Measurements from ENCODE around the gene SCEL. TPM values are rescaled to one million over a fixed set of nuclear protein-coding genes. Genes with fewer than 3 reads are reported as not detected.

The SCEL gene
- total RNA-seq, 2 donors from 2014 or later: not detected

- no peak for DNase-seq (ENCODE audit: low spot score in 2 of 2)
Measured at GRCh38 chr13:77536358-77536757, 852 bp downstream of the SCEL start.

GRCh38 chr13:77537289-77537919, 1.9 kb downstream of the SCEL start:
- H3K36me3 Mint-ChIP-seq: no peaks in the 10 kb centered on the region
- H3K27ac Mint-ChIP-seq: no peak overlapping the region
- ATAC-seq: no peak
- DNase-seq (ENCODE audit: low spot score in 2 of 2): no peak
- no peaks in the 10 kb centered on the region for H3K9me3 Mint-ChIP-seq

More at GRCh38 chr13:77536358-77536757, 852 bp downstream of the SCEL start:
- Mint-ChIP-seq H3K9me3 (no peaks in the 10 kb centered on the region), H3K36me3 (no peaks in the 10 kb centered on the region), H3K27ac (no peak overlapping the region)
- no peak for ATAC-seq

DNA sequence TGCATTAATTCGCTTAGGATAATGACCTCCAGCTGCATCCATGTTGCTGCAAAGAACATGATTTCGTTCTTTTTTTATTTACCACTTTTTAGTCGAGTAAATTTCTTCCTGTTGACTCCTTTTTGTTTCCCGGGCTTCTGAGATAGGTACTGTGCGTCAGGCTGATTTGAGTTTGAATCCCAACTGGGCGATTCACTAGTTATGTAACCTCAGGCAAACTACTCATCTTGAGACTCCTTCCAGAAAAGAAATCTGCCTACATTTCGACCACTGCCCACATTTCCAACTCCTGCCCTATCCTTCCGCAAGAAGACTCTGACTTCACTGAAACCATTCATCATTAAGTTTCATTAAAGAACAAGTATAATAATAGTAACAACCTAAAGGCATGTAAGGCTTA, 8.2 kb downstream of the SCEL start:
- Mint-ChIP-seq H3K27ac (no peak overlapping the region), H3K9me3 (no peaks in the 10 kb centered on the region), H3K36me3 (no peaks in the 10 kb centered on the region)
- ATAC-seq (no peak), DNase-seq (ENCODE audit: low spot score in 2 of 2) (no peak)

DNA sequence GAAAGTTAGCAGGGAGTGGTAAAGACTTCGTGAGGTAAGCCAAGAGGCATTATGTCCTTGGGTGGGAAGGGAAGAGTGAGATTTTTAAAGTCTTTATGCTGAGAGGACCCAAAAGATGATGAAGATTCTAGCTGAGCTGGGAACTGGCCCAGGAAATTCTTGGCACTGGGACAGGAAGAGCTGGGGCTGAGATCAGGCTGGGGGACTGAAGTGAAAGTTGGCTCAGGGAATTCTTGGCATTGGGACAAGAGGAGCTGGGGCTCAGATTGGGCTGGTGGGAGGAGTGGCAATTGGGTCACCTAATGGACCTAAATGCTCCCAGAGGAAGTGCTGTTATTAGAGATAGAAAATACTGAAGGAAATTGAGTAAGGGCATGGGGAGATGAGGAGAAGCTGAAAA, 8.8 kb downstream of the SCEL start:
- DNase-seq (ENCODE audit: low spot score in 2 of 2) (no peak), ATAC-seq (no peak)
- no peaks in the 10 kb centered on the region for H3K36me3 Mint-ChIP-seq
- H3K9me3 Mint-ChIP-seq: no peaks in the 10 kb centered on the region
- no peak overlapping the region for H3K27ac Mint-ChIP-seq

- no peak for ATAC-seq
- Mint-ChIP-seq H3K36me3 (no peaks in the 10 kb centered on the region), H3K9me3 (no peaks in the 10 kb centered on the region), H3K27ac (no peak overlapping the region)
- DNase-seq (ENCODE audit: low spot score in 2 of 2): no peak
Measured at GRCh38 chr13:77544758-77545338, 9.3 kb downstream of the SCEL start.

DNA sequence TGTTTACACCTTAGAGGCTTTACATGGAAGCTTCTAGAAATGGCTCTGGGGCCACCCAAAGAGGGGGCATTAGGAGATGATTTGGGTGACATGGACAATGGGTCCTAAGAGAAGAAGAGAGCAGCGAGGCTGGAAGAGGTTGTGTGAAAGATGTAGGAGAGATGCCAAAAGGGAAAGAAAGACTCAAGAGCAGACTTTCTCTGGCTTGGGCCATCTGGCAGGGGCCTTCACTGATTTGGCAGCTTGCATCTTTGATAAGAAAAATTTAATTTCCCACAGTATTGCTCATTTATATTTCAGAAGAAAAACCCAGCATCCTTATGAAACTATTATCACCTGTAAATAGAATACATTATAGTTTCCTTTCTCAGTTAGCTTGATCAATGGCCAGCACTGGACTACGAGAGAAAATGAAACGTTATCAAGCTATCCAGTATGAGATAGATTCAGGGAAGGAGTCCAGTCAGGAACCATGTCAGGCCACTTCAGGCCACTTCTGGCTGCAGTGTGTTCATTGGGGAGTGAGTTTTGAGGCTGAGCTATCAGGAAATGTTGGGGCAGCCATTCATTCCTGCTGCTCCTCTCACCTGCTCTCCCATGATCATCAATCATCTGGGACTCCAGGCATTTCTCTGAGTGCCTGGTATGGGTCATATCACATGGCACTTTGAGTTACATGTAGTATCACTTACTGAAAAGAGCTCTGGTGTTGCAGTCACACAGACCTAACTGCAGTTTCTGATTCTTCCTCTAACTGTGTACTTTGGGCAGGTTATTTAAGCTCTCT, 10.3 kb downstream of the SCEL start:
- no peak overlapping the region for H3K27ac Mint-ChIP-seq
- no peak for DNase-seq (ENCODE audit: low spot score in 2 of 2)
- no peaks in the 10 kb centered on the region for H3K9me3 Mint-ChIP-seq
- no peak for ATAC-seq
- H3K36me3 Mint-ChIP-seq: no peaks in the 10 kb centered on the region

DNA sequence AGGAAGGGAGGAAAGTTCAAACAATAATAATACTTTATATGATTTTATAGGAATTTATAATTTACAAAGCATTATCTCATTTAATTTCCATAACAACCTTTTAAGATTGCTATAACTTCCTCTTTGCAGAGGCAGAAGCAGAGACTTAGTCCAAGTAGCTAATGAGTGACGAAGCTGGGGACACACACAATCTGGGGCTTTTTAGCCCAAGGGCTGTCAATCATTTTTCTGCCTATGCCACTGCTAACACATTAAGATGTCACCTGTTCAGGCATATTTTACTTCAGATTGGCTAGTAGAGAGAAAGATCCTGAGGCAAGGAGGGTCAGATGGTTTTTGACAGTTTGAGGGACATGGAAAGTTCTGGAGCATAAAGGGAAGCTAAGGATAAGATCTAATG, 12.6 kb downstream of the SCEL start:
- ATAC-seq: no peak
- no peaks in the 10 kb centered on the region for H3K36me3 Mint-ChIP-seq
- H3K9me3 Mint-ChIP-seq: no peaks in the 10 kb centered on the region
- no peak for DNase-seq (ENCODE audit: low spot score in 2 of 2)
- H3K27ac Mint-ChIP-seq: no peak overlapping the region

DNA sequence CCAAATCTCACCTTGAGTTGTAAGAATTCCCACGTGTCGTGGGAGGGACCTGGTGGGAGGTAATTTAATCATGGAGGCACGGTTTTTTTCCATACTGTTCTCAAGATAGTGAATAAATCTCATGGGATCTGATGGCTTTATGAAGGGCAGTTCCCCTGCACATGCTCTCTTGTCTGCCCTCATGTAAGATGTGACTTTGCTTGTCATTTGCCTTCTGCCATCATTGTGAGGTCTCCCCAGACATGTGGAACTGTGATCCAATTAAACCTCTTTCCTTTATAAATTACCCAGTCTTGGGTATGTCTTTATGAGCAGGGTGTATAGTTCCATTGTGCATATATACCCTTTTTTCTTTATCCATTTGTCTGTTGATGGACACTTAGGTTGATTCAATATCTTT, 13.1 kb downstream of the SCEL start:
- Mint-ChIP-seq H3K27ac (no peak overlapping the region), H3K36me3 (no peaks in the 10 kb centered on the region), H3K9me3 (no peaks in the 10 kb centered on the region)
- no peak for ATAC-seq
- DNase-seq (ENCODE audit: low spot score in 2 of 2): no peak

DNA sequence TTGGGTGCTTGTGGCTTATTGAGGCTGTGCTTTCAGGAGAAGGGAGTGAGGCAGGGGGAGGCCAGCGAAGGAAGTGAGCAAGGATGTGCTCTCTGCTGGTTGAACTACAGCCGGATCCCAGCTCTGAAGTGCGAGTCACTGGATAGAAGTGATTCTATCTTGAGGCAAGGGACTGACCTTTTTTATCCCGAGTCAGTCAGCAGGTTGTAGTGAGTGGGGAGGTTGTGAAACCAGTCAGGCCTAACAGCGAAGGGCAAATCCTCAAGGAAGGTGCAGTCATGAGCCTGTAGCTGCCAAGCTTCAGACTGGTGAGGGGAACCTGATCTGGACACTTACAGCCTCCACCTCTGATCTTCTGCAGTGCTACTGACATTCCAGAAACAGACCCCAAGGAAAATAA, 18.6 kb downstream of the SCEL start:
- no peak for DNase-seq (ENCODE audit: low spot score in 2 of 2)
- Mint-ChIP-seq H3K9me3 (no peaks in the 10 kb centered on the region), H3K27ac (no peak overlapping the region), H3K36me3 (no peaks in the 10 kb centered on the region)
- no peak for ATAC-seq

DNA sequence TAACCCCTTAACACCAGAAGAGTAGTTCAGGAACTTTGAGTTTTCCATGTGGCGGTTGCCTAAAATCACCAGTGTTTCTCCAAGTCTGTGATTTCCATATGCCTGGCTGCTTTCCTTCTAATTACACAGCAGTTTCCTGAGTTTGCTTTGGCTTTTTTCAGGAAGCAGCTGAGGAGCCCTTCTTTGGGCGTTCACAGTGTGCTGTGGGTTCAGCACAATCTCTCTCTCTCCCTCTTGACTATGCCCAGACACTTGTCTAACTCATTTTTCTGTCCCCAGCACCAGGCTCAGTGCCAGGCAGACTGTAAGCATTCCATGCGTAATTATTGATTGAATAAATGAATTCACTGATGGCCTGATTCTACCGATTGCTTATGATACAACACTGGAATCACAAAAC, 19.7 kb downstream of the SCEL start:
- ATAC-seq (no peak), DNase-seq (ENCODE audit: low spot score in 2 of 2) (no peak)
- Mint-ChIP-seq H3K9me3 (no peaks in the 10 kb centered on the region), H3K27ac (no peak overlapping the region), H3K36me3 (no peaks in the 10 kb centered on the region)

DNA sequence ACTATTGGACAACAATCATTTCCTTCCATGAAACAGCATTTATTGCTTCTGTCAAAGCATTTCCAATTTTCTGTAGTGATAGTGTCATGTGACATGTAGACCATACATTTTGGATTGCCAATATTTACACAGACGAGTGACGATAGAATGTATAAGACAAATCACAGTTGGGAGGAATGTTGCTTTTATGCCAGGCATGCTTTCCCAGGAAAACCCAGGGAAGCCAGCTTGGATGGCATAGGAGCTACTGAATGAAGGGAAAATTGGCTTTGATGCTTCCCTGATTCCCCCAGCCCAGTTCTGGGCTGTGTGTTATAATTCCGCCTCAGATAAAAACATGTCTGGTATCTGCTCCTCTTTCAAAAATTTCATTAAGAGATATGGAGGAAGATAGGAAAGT, 22.5 kb downstream of the SCEL start:
- DNase-seq (ENCODE audit: low spot score in 2 of 2) (no peak), ATAC-seq (no peak)
- no peaks in the 10 kb centered on the region for H3K9me3 Mint-ChIP-seq
- no peak overlapping the region for H3K27ac Mint-ChIP-seq
- no peaks in the 10 kb centered on the region for H3K36me3 Mint-ChIP-seq

GRCh38 chr13:77563111-77563510, 27.6 kb downstream of the SCEL start:
- Mint-ChIP-seq H3K9me3 (no peaks in the 10 kb centered on the region), H3K27ac (no peak overlapping the region), H3K36me3 (no peaks in the 10 kb centered on the region)
- DNase-seq (ENCODE audit: low spot score in 2 of 2) (no peak), ATAC-seq (no peak)

- H3K9me3 Mint-ChIP-seq: no peaks in the 10 kb centered on the region
- H3K36me3 Mint-ChIP-seq: no peaks in the 10 kb centered on the region
- peak in 1 of 2 donors; percentile 51 for ATAC-seq
- no peak overlapping the region for H3K27ac Mint-ChIP-seq
- no peak for DNase-seq (ENCODE audit: low spot score in 2 of 2)
Measured at GRCh38 chr13:77565635-77566034, 30.1 kb downstream of the SCEL start.

DNA sequence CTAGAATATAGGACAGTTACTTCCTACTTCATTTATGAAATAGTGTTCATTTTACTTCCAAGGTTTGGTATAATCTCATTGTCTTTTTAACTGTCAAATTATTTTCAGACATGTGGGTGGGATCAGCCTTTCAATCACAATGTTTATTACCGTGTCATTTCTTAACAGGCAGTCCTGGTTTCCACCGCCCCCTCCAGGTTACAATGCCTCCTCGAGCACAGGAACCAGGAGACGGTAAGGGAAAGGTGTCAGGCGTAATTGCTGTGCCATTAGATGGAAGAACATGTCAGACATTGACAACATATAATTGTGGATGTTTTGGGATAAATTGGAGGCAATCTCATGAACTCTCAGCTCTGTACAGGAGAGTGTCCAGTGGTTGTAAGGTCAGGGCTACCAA, 36.5 kb downstream of the SCEL start:
- no peaks in the 10 kb centered on the region for H3K36me3 Mint-ChIP-seq
- DNase-seq (ENCODE audit: low spot score in 2 of 2) (no peak), ATAC-seq (no peak)
- no peaks in the 10 kb centered on the region for H3K9me3 Mint-ChIP-seq
- H3K27ac Mint-ChIP-seq: no peak overlapping the region

DNA sequence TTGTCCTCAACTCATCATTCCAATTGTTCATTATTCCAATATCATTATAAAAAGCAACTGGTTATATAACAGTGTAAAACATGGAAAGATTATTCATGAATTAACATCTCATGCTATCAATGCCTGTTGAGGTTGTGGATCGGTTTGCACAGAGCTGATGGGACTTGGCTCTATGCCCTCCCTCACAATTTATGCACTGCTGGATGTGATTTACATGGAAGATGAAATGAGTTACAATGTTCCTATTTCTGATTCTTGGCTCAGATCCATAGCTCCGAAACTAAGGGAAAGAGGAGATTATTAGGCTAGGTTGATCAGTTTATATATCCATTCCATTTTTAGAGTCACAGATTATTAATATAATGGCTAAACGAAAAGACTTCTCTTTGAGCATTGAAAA, 38.6 kb downstream of the SCEL start:
- no peaks in the 10 kb centered on the region for H3K36me3 Mint-ChIP-seq
- ATAC-seq (no peak), DNase-seq (ENCODE audit: low spot score in 2 of 2) (no peak)
- no peak overlapping the region for H3K27ac Mint-ChIP-seq
- H3K9me3 Mint-ChIP-seq: no peaks in the 10 kb centered on the region

GRCh38 chr13:77579959-77580358, 44.5 kb downstream of the SCEL start:
- no peak overlapping the region for H3K27ac Mint-ChIP-seq
- ATAC-seq: no peak
- no peaks in the 10 kb centered on the region for H3K36me3 Mint-ChIP-seq
- DNase-seq (ENCODE audit: low spot score in 2 of 2): no peak
- no peaks in the 10 kb centered on the region for H3K9me3 Mint-ChIP-seq

DNA sequence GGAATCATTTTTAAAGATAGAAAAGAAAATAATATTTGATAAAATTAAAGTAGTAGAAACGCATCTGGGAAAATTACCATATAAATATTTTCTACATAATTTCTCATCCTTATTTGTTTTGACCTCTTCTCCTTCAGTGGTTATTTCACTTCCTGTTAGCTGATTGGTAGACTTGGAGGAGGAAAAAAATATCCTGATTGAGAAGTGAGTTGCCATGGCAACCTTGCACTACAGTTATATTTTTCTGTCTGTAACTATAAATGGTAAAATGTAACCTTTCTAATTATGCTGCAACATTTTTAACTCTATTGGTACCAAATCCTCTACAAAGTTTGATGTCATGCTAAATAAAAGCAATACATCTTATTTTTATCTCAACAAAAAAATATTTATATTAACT, 45.2 kb downstream of the SCEL start:
- Mint-ChIP-seq H3K9me3 (no peaks in the 10 kb centered on the region), H3K27ac (no peak overlapping the region), H3K36me3 (no peaks in the 10 kb centered on the region)
- DNase-seq (ENCODE audit: low spot score in 2 of 2) (no peak), ATAC-seq (no peak)

DNA sequence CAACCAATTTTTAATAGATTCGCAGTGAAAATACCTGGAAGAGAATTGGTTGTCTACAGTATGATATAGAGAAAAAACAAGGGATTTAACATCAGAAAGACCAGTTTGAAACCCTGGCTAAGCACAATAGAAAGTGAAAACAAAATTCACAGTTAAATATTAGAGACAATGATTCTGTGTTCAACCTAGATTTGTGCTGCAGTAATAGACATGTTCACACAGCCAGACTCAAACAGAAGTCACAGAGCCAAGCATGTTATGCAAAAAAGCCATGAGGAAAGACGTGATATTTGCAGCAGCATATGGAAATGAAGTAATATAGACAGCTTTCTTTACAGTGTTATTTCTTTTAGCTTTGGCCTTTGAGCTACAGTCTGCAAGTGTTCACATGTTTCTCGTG, 48.1 kb downstream of the SCEL start:
- no peaks in the 10 kb centered on the region for H3K36me3 Mint-ChIP-seq
- DNase-seq (ENCODE audit: low spot score in 2 of 2) (no peak), ATAC-seq (no peak)
- H3K27ac Mint-ChIP-seq: no peak overlapping the region
- H3K9me3 Mint-ChIP-seq: no peaks in the 10 kb centered on the region
